Lower leg skin (tissue), 4 donors: ENCODE measurements around the gene CCR6. TPM values are rescaled to one million over a fixed set of nuclear protein-coding genes. Genes with fewer than 3 reads are reported as not detected.

Experiments used
- DNase-seq, 2 donors: peaks; one replicate each; pipeline ENCODE4 v3.0.0-alpha.2; 2019; ENCODE audit warnings: low spot score in 2 of 2
- H3K4me3 ChIP-seq: fragments of 200-600 bp; sonication (generic); 2 replicates; pipeline ENCODE4 v1.5.1; 2017; ENCODE audit warnings: mild to moderate bottlenecking, low read depth; ENCODE audit not compliant: poor library complexity, severe bottlenecking
- CTCF ChIP-seq, 3 donors: fragments of 450-650 bp; IDR thresholded peaks; one replicate each; pipeline ENCODE4 v1.5.1; 2016; ENCODE audit warnings: antibody characterized with exemption in 3 of 3, mild to moderate bottlenecking in 3 of 3, moderate library complexity in 2 of 3
- POLR2A ChIP-seq, 2 donors: fragments of 450-650 bp; IDR thresholded peaks; one replicate each; pipeline ENCODE4 v1.6.1; 2016 to 2017; ENCODE audit warnings: antibody characterized with exemption in 2 of 2, mild to moderate bottlenecking in 1 of 2, moderate library complexity in 1 of 2
- WGBS, 2 donors: methylation state at CpG; one replicate each; pipeline ENCODE4 v1.1.5; 2018; 5-methylcytosine and 5-hydroxymethylcytosine counted together
- intact Hi-C: fragments of 100-400 bp; cut with DNase I; formaldehyde crosslinking; loops from one replicate; pipeline ENCODE4 v1.15.0; 2023; ENCODE audit warnings: low total_unique reads
- total RNA-seq, 4 donors: library from RNA; depleted of rRNA; stranded (reverse); fragments of >200 nt; gene quantifications; one replicate each; pipeline ENCODE4 v1.1.0, GENCODE V29; 2016

CCR6 gene
- total RNA-seq, 4 donors from 2014 or later, result 0.42 to 1.5 (median 0.49) TPM; not detected in 1

GRCh38 chr6:167113935-167114910 is 8.7 kb upstream of the CCR6 start:
- intact Hi-C loops, result no loop called here
- no peak for DNase-seq
- WGBS, 2 donors, result 76 to 82% methylated on average over 25 of the region's 25 CpGs
- no peak overlapping the region for H3K4me3 ChIP-seq
- no peak for TF ChIP-seq POLR2A (IDR thresholded peaks at IDR 0.05)
- TF ChIP-seq CTCF (IDR thresholded peaks at IDR 0.05), result no peak

- no peak overlapping the region for H3K4me3 ChIP-seq
- TF ChIP-seq CTCF (IDR thresholded peaks at IDR 0.05) (no peak), POLR2A (IDR thresholded peaks at IDR 0.05) (no peak)
- no peak for DNase-seq
- intact Hi-C loops, result no loop called here
- WGBS, 2 donors, result 79 to 87% methylated on average over 10 of the region's 10 CpGs
These were observed 7.8 kb upstream of the CCR6 start for GRCh38 chr6:167115054-167115453.

GRCh38 chr6:167116109-167116837 is 6.6 kb upstream of the CCR6 start:
- WGBS, 2 donors, result 30 to 40% methylated on average over 25 of the region's 25 CpGs
- TF ChIP-seq POLR2A (IDR thresholded peaks at IDR 0.05) (no peak), CTCF (IDR thresholded peaks at IDR 0.05) (no peak)
- H3K4me3 ChIP-seq, result no peak overlapping the region
- intact Hi-C loops, result no loop called here
- DNase-seq, result no peak

GRCh38 chr6:167116838-167117228 is 6.1 kb upstream of the CCR6 start:
- H3K4me3 ChIP-seq, result no peak overlapping the region
- TF ChIP-seq CTCF (IDR thresholded peaks at IDR 0.05) (no peak), POLR2A (IDR thresholded peaks at IDR 0.05) (no peak)
- intact Hi-C loops, result no loop called here
- 74 to 76% methylated on average over 12 to 14 of the region's 14 CpGs for WGBS, 2 donors
- no peak for DNase-seq

- 73 to 76% methylated on average over 7 of the region's 7 CpGs for WGBS, 2 donors
- intact Hi-C loops, result no loop called here
- TF ChIP-seq POLR2A (IDR thresholded peaks at IDR 0.05) (no peak), CTCF (IDR thresholded peaks at IDR 0.05) (no peak)
- H3K4me3 ChIP-seq, result no peak overlapping the region
- DNase-seq, result no peak
These were observed 4.9 kb upstream of the CCR6 start for GRCh38 chr6:167118006-167118405.
